Lower leg skin (tissue), 4 donors: Measurements from ENCODE around the gene PLS1. TPM values are rescaled to one million over a fixed set of nuclear protein-coding genes. Genes with fewer than 3 reads are reported as not detected.

Experiments used
- DNase-seq, 2 donors: peaks; one replicate each; pipeline ENCODE4 v3.0.0-alpha.2; 2019; ENCODE audit warnings: low spot score in 2 of 2
- H3K4me3 ChIP-seq: fragments of 200-600 bp; sonication (generic); 2 replicates; pipeline ENCODE4 v1.5.1; 2017; ENCODE audit warnings: mild to moderate bottlenecking, low read depth; ENCODE audit not compliant: poor library complexity, severe bottlenecking
- POLR2A ChIP-seq, 2 donors: fragments of 450-650 bp; IDR thresholded peaks; one replicate each; pipeline ENCODE4 v1.6.1; 2016 to 2017; ENCODE audit warnings: antibody characterized with exemption in 2 of 2, mild to moderate bottlenecking in 1 of 2, moderate library complexity in 1 of 2
- WGBS, 2 donors: methylation state at CpG; one replicate each; pipeline ENCODE4 v1.1.5; 2018; 5-methylcytosine and 5-hydroxymethylcytosine counted together
- intact Hi-C: fragments of 100-400 bp; cut with DNase I; formaldehyde crosslinking; loops from one replicate; pipeline ENCODE4 v1.15.0; 2023; ENCODE audit warnings: low total_unique reads
- total RNA-seq, 4 donors: library from RNA; depleted of rRNA; stranded (reverse); fragments of >200 nt; gene quantifications; one replicate each; pipeline ENCODE4 v1.1.0, GENCODE V29; 2016
- TF ChIP-seq, protein P1 (sequence below), 3 donors: fragments of 450-650 bp; IDR thresholded peaks; one replicate each; pipeline ENCODE4 v1.5.1; 2016; ENCODE audit warnings: antibody characterized with exemption in 3 of 3, mild to moderate bottlenecking in 3 of 3, moderate library complexity in 2 of 3

PLS1 gene
- total RNA-seq, 4 donors from 2014 or later, result 6.1 to 8.6 (median 6.9) TPM

DNA sequence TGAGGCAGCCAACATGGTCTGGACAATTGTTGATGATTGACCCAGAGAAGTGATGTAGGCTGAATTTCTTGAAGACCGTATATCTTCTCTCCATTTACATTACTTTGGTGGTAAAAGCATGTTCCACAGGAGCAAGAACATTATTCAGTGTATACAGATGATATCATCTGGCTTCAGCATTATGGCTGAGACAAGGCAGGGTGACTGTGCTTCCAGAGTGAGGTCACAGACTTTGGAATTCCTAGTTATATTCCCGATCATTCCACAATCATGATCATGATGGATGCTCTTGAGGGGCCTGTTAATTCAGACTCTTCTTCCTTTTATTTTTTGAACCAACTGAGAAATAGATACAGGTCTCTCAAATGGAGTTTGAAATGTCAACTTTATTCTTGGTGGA is 19.0 kb downstream of the PLS1 start:
- 93 to 94% methylated on average over 2 of the region's 2 CpGs for WGBS, 2 donors
- intact Hi-C loops, result no loop called here
- DNase-seq, result no peak
- TF ChIP-seq, protein P1, sequence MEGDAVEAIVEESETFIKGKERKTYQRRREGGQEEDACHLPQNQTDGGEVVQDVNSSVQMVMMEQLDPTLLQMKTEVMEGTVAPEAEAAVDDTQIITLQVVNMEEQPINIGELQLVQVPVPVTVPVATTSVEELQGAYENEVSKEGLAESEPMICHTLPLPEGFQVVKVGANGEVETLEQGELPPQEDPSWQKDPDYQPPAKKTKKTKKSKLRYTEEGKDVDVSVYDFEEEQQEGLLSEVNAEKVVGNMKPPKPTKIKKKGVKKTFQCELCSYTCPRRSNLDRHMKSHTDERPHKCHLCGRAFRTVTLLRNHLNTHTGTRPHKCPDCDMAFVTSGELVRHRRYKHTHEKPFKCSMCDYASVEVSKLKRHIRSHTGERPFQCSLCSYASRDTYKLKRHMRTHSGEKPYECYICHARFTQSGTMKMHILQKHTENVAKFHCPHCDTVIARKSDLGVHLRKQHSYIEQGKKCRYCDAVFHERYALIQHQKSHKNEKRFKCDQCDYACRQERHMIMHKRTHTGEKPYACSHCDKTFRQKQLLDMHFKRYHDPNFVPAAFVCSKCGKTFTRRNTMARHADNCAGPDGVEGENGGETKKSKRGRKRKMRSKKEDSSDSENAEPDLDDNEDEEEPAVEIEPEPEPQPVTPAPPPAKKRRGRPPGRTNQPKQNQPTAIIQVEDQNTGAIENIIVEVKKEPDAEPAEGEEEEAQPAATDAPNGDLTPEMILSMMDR (IDR thresholded peaks at IDR 0.05), result no peak
- no peak overlapping the region for H3K4me3 ChIP-seq

GRCh38 chr3:142618917-142619461 is 22.8 kb downstream of the PLS1 start:
- intact Hi-C loops, result no loop called here
- no peak for DNase-seq
- WGBS, 2 donors, result 82 to 84% methylated on average over 3 of the region's 3 CpGs
- TF ChIP-seq POLR2A (IDR thresholded peaks at IDR 0.05), result no peak
- TF ChIP-seq, protein P1 (IDR thresholded peaks at IDR 0.05), result no peak
- H3K4me3 ChIP-seq, result no peak overlapping the region

DNA sequence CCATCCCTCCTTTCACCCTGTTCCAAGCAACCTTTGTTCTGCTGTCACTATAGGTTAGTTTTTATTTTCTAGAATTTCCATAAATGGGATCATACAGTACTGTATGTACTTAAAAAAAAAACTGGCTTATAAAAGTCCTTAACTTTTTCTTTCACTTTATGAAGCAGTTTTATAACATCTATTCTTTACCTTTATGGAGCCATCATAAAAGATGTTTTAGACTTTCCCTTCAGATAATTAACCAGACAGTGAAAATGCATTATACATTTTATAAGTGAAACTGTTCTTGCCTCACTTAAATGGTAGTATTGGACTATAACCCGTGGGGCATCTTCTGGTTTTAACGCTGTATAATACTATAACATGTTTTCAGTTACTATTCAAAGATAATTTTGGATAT is 26.2 kb downstream of the PLS1 start:
- 89% methylated on average over 2 of the region's 2 CpGs for WGBS, 2 donors
- TF ChIP-seq, protein P1 (IDR thresholded peaks at IDR 0.05), result no peak
- TF ChIP-seq POLR2A (IDR thresholded peaks at IDR 0.05), result no peak

GRCh38 chr3:142623194-142623593 is 27.0 kb downstream of the PLS1 start:
- H3K4me3 ChIP-seq, result no peak overlapping the region
- TF ChIP-seq, protein P1 (IDR thresholded peaks at IDR 0.05), result no peak
- TF ChIP-seq POLR2A (IDR thresholded peaks at IDR 0.05), result no peak
- no peak for DNase-seq
- intact Hi-C loops, result no loop called here

More for the DNA sequence above, 26.2 kb downstream of the PLS1 start:
- H3K4me3 ChIP-seq, result no peak overlapping the region
- DNase-seq, result no peak
- intact Hi-C loops, result no loop called here

- TF ChIP-seq, protein P1 (IDR thresholded peaks at IDR 0.05), result no peak
- TF ChIP-seq POLR2A (IDR thresholded peaks at IDR 0.05), result no peak
- 84 to 91% methylated on average over 2 of the region's 2 CpGs for WGBS, 2 donors
- intact Hi-C loops, result no loop called here
- DNase-seq, result no peak
- no peak overlapping the region for H3K4me3 ChIP-seq
Observed at GRCh38 chr3:142624341-142625152, 28.4 kb downstream of the PLS1 start.

DNA sequence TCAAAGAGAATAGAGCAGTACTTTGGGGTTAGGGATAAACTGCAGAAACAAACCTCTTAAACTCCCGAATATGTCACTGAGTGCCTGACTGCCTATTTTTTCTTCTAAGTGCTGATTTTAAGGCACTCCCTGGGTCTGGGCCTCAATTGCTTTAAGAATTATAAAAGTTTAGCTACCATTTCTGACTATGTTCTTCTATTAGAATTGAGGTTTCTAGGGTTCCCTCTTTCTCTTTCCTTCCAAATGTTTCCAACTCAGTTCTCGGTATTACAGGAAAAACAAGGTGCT is 28.9 kb downstream of the PLS1 start:
- DNase-seq, result no peak
- WGBS, 2 donors, result 86 to 87% methylated on average over 2 of the region's 2 CpGs
- H3K4me3 ChIP-seq, result no peak overlapping the region
- no peak for TF ChIP-seq POLR2A (IDR thresholded peaks at IDR 0.05)
- TF ChIP-seq, protein P1 (IDR thresholded peaks at IDR 0.05), result no peak
- intact Hi-C loops, result no loop called here
